ENCODE results near the gene OR52J3. TPM values are rescaled to one million over a fixed set of nuclear protein-coding genes. Genes with fewer than 3 reads are reported as not detected.

Gene OR52J3
- total and polyA plus RNA-seq, 11 donors: not detected

GRCh38 chr11:5096011-5096410, 49.7 kb downstream of the OR52J3 start:
- TF ChIP-seq POLR2A (IDR thresholded peaks at IDR 0.05): no peak
- no peak for TF ChIP-seq CTCF (IDR thresholded peaks at IDR 0.05)
- H3K36me3 ChIP-seq: no peaks in the 10 kb centered on the region
- 64 to 71% (median 68%) methylated on average over 2 of the region's 2 CpGs for WGBS, 4 donors
- no peak for ATAC-seq
- H3K27me3 ChIP-seq: no peaks in the 10 kb centered on the region
- no peaks in the 10 kb centered on the region for H3K9me3 ChIP-seq
- DNase-seq: no peak
- H3K4me1 ChIP-seq: no peaks in the 10 kb centered on the region
- no peak overlapping the region for H3K4me3 ChIP-seq
- no peak overlapping the region for H3K27ac ChIP-seq
- intact Hi-C loops (cut with DNase I): no loop called here

Other genes starting within 250 kb of the OR52J3 start
- gene OR52R1, start 242.1 kb upstream of the OR52J3 start, total RNA-seq: not detected
- not detected for gene OR52R1, start 242.1 kb upstream of the OR52J3 start, polyA plus RNA-seq
- gene OR51F2, start 225.2 kb upstream of the OR52J3 start, total RNA-seq: not detected
- gene OR51F2, start 225.2 kb upstream of the OR52J3 start, polyA plus RNA-seq: not detected
- gene OR51S1, start 197.3 kb upstream of the OR52J3 start, total RNA-seq: not detected
- not detected for gene OR51S1, start 197.3 kb upstream of the OR52J3 start, polyA plus RNA-seq
- gene OR51T1, start 164.6 kb upstream of the OR52J3 start, total RNA-seq: not detected
- gene OR51T1, start 164.6 kb upstream of the OR52J3 start, polyA plus RNA-seq: not detected
- gene OR51A7, start 142.7 kb upstream of the OR52J3 start, total RNA-seq: not detected
- gene OR51A7, start 142.7 kb upstream of the OR52J3 start, polyA plus RNA-seq: not detected
- gene OR51G2, start 127.2 kb upstream of the OR52J3 start, total RNA-seq: not detected
- gene OR51G2, start 127.2 kb upstream of the OR52J3 start, polyA plus RNA-seq: not detected
- gene OR51G1, start 122.2 kb upstream of the OR52J3 start, total RNA-seq: not detected
- gene OR51G1, start 122.2 kb upstream of the OR52J3 start, polyA plus RNA-seq: not detected
- gene OR51A4, start 98.9 kb upstream of the OR52J3 start, total RNA-seq: not detected
- not detected for gene OR51A4, start 98.9 kb upstream of the OR52J3 start, polyA plus RNA-seq
- gene OR51A2, start 90.8 kb upstream of the OR52J3 start, total RNA-seq: not detected
- gene OR51A2, start 90.8 kb upstream of the OR52J3 start, polyA plus RNA-seq: not detected
- not detected for gene OR51L1, start 51.7 kb upstream of the OR52J3 start, total RNA-seq
- gene OR51L1, start 51.7 kb upstream of the OR52J3 start, polyA plus RNA-seq: not detected
- gene OR52E2, start 13.1 kb downstream of the OR52J3 start, total RNA-seq: not detected
- not detected for gene OR52E2, start 13.1 kb downstream of the OR52J3 start, polyA plus RNA-seq
- gene OR52E1, start 23.0 kb downstream of the OR52J3 start, total RNA-seq: not detected
- not detected for gene OR52E1, start 23.0 kb downstream of the OR52J3 start, polyA plus RNA-seq
- gene OR52A5, start 91.8 kb downstream of the OR52J3 start, total RNA-seq: not detected
- gene OR52A5, start 91.8 kb downstream of the OR52J3 start, polyA plus RNA-seq: not detected
- gene OR52A1, start 108.2 kb downstream of the OR52J3 start, total RNA-seq: not detected
- not detected for gene OR52A1, start 108.2 kb downstream of the OR52J3 start, polyA plus RNA-seq
- gene OR51V1, start 154.2 kb downstream of the OR52J3 start, total RNA-seq: not detected
- not detected for gene OR51V1, start 154.2 kb downstream of the OR52J3 start, polyA plus RNA-seq
- 1,000 to 10,000 TPM in 1 of 9 donors, 100 to 1,000 TPM in 8; 123 to 1,223 (median 316) TPM for gene HBB, start 180.5 kb downstream of the OR52J3 start, total RNA-seq
- 10 to 100 TPM in 1 of 2 donors, 1 to 10 TPM in 1; 1.1 to 53.3 TPM for gene HBB, start 180.5 kb downstream of the OR52J3 start, polyA plus RNA-seq
- gene HBD, start 188.0 kb downstream of the OR52J3 start, total RNA-seq: 1 to 10 TPM in 1 of 9 donors, not detected in 8; 4.2 TPM
- not detected for gene HBD, start 188.0 kb downstream of the OR52J3 start, polyA plus RNA-seq
- gene HBG1, start 203.3 kb downstream of the OR52J3 start, total RNA-seq: not detected
- gene HBG1, start 203.3 kb downstream of the OR52J3 start, polyA plus RNA-seq: not detected
- 1 to 10 TPM in 2 of 9 donors, under 1 TPM in 1, not detected in 6; 0.72 to 2.0 (median 1.9) TPM for gene HBG2, start 208.3 kb downstream of the OR52J3 start, total RNA-seq
- gene HBG2, start 208.3 kb downstream of the OR52J3 start, polyA plus RNA-seq: not detected
- not detected for gene HBE1, start 223.4 kb downstream of the OR52J3 start, total RNA-seq
- gene HBE1, start 223.4 kb downstream of the OR52J3 start, polyA plus RNA-seq: not detected